ENCODE results near the gene NEURL1.
"Not testable (repeated sequence)": the region's sequence is repeated elsewhere in the genome, so short reads cannot be mapped to it uniquely, and the experiment has no call there.

NEURL1 gene

GRCh38 chr10:103465411-103466179 lies 27.9 kb upstream of the NEURL1 start:
- no peak for DNase-seq

GRCh38 chr10:103466734-103467133 lies 26.8 kb upstream of the NEURL1 start:
- no peak for DNase-seq

- DNase-seq: no peak
These were observed 26.1 kb upstream of the NEURL1 start for GRCh38 chr10:103467406-103467805.

- no peak for DNase-seq
These were observed 24.3 kb upstream of the NEURL1 start for GRCh38 chr10:103469201-103469600.

- no peak for DNase-seq
These were observed 22.5 kb upstream of the NEURL1 start for GRCh38 chr10:103470761-103471653.

- DNase-seq: no peak
These were observed 21.5 kb upstream of the NEURL1 start for GRCh38 chr10:103472005-103472404.

GRCh38 chr10:103473261-103473671 lies 20.2 kb upstream of the NEURL1 start:
- no peak for DNase-seq

- DNase-seq: no peak
These were observed 19.4 kb upstream of the NEURL1 start for GRCh38 chr10:103474077-103474476.

GRCh38 chr10:103475437-103475836 lies 18.1 kb upstream of the NEURL1 start:
- no peak for DNase-seq

GRCh38 chr10:103476046-103476768 lies 17.3 kb upstream of the NEURL1 start:
- no peak for DNase-seq

- DNase-seq: no peak
These were observed 14.8 kb upstream of the NEURL1 start for GRCh38 chr10:103478671-103479070.

- DNase-seq: no peak
These were observed 14.4 kb upstream of the NEURL1 start, which contains the start of gene CALHM3 for GRCh38 chr10:103479135-103479534. Gene CALHM3 (minus strand): TSS chr10:103479240. CDS start chr10:103479032, 208 bp downstream.

- no peak for DNase-seq
These were observed 13.0 kb upstream of the NEURL1 start for GRCh38 chr10:103480521-103480920.

GRCh38 chr10:103481974-103482531 lies 11.5 kb upstream of the NEURL1 start:
- peak; percentile 15 to 44 for DNase-seq

GRCh38 chr10:103486635-103487409 lies 6.7 kb upstream of the NEURL1 start:
- DNase-seq: not testable (repeated sequence)

GRCh38 chr10:103487410-103487708 lies 6.1 kb upstream of the NEURL1 start:
- DNase-seq: no peak

- DNase-seq: no peak
These were observed 2.6 kb upstream of the NEURL1 start for GRCh38 chr10:103490986-103491314.

- DNase-seq: no peak
These were observed 1.7 kb upstream of the NEURL1 start for GRCh38 chr10:103491729-103492364.

GRCh38 chr10:103492655-103493261 lies 747 bp upstream of the NEURL1 start:
- no peak for DNase-seq

GRCh38 chr10:103493916-103494877 lies 692 bp downstream of the NEURL1 start:
- DNase-seq: no peak

All from NCI-H2081 (cell line).